ENCODE results near the gene TMOD1.
"Not testable (repeated sequence)": the region's sequence is repeated elsewhere in the genome, so short reads cannot be mapped to it uniquely, and the experiment has no call there.

The TMOD1 gene

DNA sequence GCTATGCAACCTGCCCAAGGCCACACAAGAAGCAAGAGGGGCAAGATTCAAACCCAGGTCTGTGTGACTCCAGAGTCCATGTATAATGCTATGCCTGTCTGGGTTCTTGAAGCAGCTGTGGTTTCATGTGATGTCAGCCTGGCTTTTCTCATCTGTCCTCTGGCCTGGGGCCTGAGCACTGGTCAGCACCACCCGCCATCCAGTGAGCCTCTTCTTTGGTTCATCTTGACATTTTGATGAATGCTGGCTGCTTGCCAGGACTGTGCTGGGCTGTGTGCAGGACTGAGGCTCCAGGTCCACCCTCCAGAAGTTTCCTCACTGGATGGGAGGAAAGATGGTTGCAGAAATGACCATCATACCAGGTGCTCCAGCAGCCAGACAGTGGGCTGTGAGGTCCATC lies 70.2 kb downstream of the TMOD1 start:
- DNase-seq = no peak

- no peak for DNase-seq
These were observed 70.9 kb downstream of the TMOD1 start for GRCh38 chr9:97572196-97572891.

DNA sequence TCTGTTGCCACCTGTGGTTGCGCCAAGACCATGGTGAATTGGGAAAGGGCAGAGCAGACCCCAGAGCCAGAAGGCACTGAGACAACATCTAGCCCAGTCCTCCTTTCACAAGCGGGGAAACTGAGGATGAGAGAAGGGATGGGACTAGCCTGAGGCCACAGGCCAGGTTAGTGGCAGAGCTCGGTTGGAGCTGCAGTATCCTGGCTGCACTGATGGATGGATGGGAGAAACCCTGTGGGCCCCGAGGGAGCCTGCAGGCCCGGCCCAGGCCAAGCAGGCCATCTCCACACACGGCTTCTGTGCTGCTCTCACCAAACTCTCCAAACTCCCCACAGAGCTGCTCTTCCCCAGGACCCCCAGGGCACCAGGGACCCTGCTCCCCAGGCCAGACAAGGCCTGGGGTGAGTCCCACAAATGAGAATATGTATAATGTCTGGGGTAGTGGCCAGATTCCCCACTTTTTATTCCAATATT lies 71.5 kb downstream of the TMOD1 start:
- no peak for DNase-seq

- DNase-seq = no peak
These were observed 72.1 kb downstream of the TMOD1 start for GRCh38 chr9:97573482-97574073.

DNA sequence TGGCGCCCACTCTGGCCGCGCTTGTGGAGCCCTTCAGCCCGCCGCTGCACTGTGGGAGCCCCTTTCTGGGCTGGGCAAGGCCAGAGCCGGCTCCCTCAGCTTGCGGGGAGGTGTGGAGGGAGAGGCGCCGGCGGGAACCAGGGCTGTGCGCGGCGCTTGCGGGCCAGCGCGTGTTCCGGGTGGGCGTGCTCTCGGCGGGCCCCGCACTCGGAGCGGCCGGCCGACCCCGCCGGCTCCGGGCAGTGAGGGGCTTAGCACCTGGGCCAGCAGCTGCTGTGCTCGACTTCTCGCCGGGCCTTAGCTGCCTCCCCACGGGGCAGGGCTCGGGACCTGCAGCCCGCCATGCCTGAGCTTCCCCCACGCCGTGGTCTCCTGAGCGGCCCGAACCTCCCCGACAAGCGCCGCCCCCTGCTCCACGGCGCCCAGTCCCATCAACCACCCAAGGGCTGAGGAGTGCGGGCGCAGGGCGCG lies 72.7 kb downstream of the TMOD1 start:
- DNase-seq = not testable (repeated sequence)

- DNase-seq = not testable (repeated sequence)
These were observed 73.6 kb downstream of the TMOD1 start for GRCh38 chr9:97574921-97575672.

- DNase-seq = no peak
These were observed 74.3 kb downstream of the TMOD1 start for GRCh38 chr9:97575673-97576200.

GRCh38 chr9:97577051-97577450 lies 75.6 kb downstream of the TMOD1 start:
- no peak for DNase-seq

- DNase-seq = no peak
These were observed 77.4 kb downstream of the TMOD1 start for GRCh38 chr9:97578846-97579245.

DNA sequence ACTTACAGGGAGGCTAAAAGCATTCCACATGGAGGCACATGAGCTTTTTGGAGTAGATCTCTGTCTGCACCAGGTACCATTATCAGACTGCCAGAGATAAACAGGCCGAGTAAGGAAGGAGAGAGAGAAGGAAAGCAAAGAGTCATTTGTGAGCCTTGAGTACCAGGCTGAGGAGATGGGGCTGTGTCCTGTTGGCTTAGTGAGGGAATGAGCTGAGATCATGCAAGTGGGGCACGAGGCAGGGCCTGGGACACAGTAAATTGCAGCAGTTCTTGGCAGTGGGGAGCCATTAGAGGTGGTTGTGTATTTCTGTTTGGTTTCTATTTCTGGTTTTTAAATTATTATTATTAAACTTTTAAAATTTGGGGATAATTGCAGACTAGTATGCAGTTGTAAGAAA lies 78.4 kb downstream of the TMOD1 start:
- DNase-seq = no peak

GRCh38 chr9:97581590-97581989 lies 80.1 kb downstream of the TMOD1 start:
- DNase-seq = not testable (repeated sequence)

DNA sequence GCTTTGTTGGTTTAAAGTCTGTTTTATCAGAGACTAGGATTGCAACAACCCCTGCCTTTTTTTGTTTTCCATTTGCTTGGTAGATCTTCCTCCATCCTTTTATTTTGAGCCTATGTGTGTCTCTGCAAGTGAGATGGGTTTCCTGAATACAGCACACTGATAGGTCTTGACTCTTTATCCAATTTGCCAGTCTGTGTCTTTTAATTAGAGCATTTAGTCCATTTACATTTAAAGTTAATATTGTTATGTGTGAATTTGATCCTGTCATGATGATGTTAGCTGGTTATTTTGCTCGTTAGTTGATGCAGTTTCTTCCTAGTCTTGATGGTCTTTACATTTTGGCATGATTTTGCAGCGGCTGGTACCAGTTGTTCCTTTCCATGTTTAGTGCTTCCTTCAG lies 83.3 kb downstream of the TMOD1 start:
- not testable (repeated sequence) for DNase-seq

DNA sequence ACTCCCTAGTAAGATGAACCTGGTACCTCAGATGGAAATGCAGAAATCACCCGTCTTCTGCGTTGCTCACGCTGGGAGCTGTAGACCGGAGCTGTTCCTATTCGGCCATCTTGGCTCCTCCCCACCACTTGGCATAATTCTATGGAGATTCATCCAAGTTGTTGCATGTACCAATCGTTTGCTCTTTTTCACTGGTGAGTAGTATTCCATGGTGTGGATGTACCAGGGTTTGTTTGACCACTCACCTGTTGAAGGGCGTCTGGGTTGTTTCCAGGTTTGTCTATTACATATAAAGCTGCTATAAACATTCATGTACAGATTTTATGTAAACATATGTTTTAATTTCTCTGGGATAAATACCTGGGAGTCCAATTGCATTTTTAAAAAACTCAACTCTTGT lies 85.4 kb downstream of the TMOD1 start:
- not testable (repeated sequence) for DNase-seq

DNA sequence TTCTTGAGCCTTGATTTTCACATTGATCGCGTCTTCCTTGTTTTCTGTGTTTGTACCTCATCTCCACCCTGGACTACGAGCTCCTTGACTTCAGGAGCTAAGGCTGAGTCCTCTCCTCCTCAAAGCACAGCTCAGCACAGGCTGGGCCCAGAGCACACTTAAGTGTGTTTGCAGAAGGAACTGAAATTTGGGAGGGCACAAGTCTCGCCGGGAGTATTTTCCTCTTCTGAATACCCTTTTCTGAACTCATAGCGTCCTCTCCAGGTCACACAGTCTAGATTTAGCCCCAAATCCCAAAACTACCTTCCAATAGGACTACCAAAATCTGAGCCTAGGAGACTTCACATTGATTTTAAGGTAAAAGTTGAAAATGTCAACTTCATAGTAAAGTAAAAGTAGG lies 90.1 kb downstream of the TMOD1 start:
- DNase-seq = no peak

DNA sequence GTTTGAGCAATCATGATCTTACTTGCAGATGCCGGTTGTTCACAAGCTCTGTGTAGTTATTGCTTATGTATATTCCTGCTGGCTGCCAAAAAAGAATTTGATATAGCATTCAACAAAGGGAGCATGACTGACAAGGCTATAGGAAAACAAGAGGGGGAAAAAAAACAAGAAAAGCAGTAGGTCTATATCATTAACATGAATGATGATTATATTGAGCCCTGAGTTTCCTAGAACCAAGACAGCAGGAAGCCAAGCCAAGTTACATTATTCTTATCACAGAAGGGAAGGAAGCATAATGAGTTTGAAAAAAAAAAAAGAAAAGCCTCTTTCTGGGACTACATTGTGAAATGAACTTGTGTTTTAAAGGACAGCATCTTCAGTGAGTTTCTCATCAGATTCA lies 90.7 kb downstream of the TMOD1 start:
- DNase-seq = no peak

DNA sequence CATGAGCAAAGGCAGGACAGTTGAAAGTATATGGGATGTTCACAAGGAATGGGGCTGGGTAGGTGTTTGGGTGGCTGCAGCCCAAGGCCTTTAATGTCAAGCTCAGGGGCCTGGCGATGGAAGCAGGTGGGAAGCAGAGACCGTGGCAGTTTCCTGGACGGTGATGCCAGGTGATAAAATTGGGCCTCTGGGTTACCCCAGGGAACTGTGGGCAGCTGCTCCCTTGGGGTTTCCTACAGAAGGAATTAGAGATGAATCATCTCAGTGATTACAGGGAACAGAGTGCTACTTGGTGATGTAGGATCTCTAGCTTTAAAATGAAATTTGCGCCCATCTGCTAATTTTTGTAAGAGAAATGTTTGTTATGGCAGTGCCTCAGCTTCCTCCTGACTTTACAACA lies 92.5 kb downstream of the TMOD1 start:
- no peak for DNase-seq

GRCh38 chr9:97594381-97594921 lies 93.0 kb downstream of the TMOD1 start:
- DNase-seq = no peak

DNA sequence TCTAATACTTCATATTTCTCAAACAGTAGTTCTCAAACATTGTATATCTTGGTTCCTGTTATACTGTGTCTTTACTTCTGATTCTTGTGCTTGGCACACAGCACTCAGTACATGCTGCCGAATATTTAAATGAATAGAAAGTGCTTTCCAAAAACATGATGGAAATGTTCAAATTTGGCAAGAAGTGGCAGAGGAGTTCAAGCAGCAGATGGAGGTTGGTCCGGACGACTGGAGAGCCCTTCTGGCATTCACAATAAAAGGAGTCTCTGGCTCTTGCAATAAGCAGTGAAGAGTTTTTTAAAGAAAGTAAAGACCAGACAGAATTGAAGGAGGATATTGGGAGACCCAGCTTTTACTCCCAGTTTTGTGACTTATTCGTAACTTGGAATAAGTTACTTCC lies 95.4 kb downstream of the TMOD1 start:
- no peak for DNase-seq

DNA sequence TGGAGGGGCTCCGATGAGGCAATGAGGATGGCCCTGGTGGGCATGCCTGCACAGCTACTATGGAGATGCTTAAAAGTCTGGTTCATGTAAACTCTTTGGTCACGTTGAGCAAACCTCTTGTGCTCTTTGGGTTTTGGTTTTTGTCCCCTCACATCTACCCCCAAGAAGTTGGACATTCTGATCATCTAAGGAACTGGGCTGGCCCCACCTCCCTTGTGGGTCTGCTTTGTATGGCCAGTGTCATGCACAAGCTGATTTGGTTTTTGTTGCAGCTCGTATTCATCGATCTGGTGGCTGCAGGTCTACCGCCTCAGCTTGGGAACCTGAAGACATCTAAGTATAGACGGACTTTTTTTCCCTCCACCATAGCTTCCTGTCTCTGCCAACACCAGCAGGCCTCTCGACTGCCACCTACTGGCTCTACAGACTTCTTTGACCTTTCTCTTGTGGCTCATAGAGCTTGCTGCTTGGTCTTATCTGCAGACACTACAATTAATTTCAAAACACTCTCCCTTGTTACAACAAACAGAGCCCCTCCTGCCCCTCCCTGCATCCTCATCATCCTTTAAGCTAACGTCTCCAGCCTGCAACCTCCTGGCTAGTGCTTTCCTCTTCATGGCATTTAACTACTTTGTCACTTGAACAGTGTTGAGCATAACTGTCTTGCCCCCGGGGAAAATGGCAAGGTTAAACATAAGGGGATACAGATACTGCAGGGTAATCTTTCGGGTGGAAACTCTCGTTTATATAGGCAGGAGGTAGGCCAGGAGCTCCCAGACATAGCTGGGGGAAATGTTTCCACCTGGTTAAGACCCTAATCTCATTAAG lies 97.2 kb downstream of the TMOD1 start:
- DNase-seq = peak; percentile 16

GRCh38 chr9:97599314-97599846 lies 97.9 kb downstream of the TMOD1 start:
- DNase-seq = no peak

DNA sequence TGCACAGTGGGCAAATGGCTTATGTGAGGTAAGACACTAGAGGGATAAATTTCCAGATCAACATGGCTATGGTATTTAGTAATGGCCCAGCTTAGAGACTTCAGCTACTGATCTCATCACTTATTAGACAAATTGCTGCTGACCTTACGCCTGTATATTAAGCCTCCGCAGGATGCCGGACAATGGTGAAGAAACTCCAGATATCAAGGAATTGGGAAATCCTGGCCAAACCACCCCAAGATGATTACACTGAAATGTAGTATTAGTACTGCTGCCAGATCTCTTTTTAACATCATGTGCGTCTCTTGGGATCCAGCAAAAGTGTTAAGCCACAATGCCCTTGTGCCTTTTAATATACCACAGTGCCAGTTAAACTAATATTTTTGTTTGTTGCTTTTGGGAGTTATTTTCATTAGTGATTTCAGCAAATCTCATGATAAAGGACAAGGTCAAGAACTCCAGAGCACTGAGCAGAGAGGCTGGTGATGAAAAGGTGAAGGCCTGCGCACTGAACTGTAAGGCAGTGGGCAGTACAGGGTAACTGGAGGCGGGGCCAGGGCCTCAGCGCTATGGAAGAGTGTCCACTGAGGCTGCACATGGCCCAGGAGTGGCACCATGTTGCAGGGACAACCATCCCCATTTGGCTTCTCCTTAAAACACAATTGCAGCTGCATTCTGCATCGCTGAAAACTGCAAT lies 99.2 kb downstream of the TMOD1 start:
- no peak for DNase-seq
